BJ (cell line): ENCODE data around the gene RFX1. TPM values are rescaled to one million over a fixed set of nuclear protein-coding genes. Genes with fewer than 3 reads are reported as not detected.

ENCODE experiments used
- CTCF ChIA-PET: fragments of 350-600 bp; formaldehyde crosslinking; extraction: SDS; loops from one replicate; lab custom pipeline; 2021; ENCODE audit warnings: antibody characterized with exemption, inconsistent platforms; lab: Yijun Ruan, JAX
- POLR2A ChIA-PET: fragments of 300-600 bp; sonication (Branson Sonifier 250); formaldehyde crosslinking; extraction: SDS; loops from one replicate; lab custom pipeline; 2021; ENCODE audit warnings: antibody characterized with exemption; lab: Charles Lee
- DNase-seq: peaks from one replicate; pipeline ENCODE4 v3.0.0-alpha.2; 2011; ENCODE audit warnings: low read depth
- H3K27me3 ChIP-seq: 2 replicates; pipeline ENCODE4 v1.6.0; 2011; ENCODE audit warnings: low read length; ENCODE audit not compliant: control insufficient read depth, insufficient read depth
- H3K36me3 ChIP-seq: 2 replicates; pipeline ENCODE4 v1.5.1; 2011; ENCODE audit warnings: low read length; ENCODE audit not compliant: control insufficient read depth, insufficient read depth
- H3K4me3 ChIP-seq: 2 replicates; pipeline ENCODE4 v1.5.1; 2011; ENCODE audit warnings: low read depth, mild to moderate bottlenecking, control low read depth, low read length
- polyA plus RNA-seq: library from polyadenylated mRNA; depleted of rRNA; stranded (reverse); fragments of >200 nt; gene quantifications from 2 replicates; pipeline ENCODE4 v1.2.3, GENCODE V29; 2011
- TF ChIP-seq, protein P1 (sequence below): IDR thresholded peaks from 2 replicates; pipeline ENCODE4 v1.5.1; 2011; ENCODE audit warnings: low read depth, mild to moderate bottlenecking, control low read depth, inconsistent platforms, low read length, moderate library complexity; ENCODE audit not compliant: insufficient read depth

The RFX1 gene
- polyA plus RNA-seq, 1 experiment, result 0.78 TPM

DNA sequence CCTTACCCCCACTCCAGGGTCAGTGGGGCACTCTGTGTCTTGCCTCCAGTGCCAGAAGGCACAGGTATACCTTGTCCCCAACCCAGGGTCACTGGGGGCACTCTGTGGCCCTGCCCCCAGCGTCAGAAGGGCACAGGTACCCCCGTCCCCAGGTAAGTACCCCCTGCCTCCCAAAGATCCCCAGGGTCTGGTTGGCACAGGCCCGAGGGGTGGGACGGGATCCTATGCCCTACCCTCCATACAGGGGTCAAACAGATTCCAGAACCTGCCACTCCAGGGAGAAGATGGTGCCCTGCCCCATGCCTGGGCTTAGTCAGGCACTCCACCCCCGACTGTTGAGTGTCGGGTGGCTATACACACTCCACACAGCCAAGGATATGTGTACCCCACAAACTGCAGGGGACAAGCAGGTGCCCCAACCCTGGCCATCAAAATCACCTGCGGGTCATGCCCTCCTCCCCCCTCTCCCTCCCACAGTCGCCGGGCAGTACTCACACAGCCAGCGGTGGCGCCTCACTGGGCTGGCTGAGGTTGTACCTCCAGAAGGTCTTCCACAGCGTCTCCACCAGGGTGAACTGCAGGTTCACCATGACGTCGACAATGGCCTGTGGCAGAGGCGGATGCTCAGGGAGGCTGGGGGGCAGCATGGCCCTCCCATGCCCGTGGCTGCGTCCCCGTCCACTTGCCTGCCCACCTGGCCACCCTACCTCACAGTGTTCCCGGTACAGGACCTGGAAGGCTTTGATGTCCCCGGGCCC, 40.0 kb downstream of the RFX1 start:
- H3K27me3 ChIP-seq, result no peaks in the 10 kb centered on the region
- H3K36me3 ChIP-seq, result peaks cover 20% of the 10 kb centered on the region
- DNase-seq, result no peak
- ChIA-PET CTCF (no interaction called here), POLR2A (no interaction called here)
- H3K4me3 ChIP-seq, result no peak overlapping the region
- TF ChIP-seq, protein P1, sequence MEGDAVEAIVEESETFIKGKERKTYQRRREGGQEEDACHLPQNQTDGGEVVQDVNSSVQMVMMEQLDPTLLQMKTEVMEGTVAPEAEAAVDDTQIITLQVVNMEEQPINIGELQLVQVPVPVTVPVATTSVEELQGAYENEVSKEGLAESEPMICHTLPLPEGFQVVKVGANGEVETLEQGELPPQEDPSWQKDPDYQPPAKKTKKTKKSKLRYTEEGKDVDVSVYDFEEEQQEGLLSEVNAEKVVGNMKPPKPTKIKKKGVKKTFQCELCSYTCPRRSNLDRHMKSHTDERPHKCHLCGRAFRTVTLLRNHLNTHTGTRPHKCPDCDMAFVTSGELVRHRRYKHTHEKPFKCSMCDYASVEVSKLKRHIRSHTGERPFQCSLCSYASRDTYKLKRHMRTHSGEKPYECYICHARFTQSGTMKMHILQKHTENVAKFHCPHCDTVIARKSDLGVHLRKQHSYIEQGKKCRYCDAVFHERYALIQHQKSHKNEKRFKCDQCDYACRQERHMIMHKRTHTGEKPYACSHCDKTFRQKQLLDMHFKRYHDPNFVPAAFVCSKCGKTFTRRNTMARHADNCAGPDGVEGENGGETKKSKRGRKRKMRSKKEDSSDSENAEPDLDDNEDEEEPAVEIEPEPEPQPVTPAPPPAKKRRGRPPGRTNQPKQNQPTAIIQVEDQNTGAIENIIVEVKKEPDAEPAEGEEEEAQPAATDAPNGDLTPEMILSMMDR, result no peak

DNA sequence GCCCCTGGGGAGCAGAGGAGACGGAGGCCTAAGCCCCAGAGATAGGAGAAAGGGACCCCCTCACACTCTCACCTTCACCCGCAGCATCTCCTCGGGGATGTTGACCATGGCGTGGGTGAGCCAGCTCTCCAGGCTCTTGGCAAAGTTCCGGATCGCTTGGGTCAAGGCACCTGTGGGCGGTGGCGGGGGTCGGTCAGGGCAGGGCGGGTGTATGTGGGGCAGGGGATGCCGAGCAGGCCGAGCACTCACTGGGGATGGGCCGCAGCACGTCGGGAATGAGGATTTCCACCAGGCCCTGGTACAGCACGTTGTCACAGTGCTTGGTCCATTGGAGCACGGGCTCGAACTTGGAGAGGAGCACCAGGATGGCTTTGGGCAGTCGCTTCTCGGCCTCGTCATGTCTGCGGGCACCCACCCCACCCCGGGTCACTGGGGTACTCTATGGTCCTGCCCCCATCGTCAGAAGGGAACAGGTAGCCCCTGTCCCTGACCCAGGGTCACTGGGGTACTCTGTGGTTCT, 40.7 kb downstream of the RFX1 start:
- TF ChIP-seq, protein P1, result no peak
- no peak for DNase-seq
- Histone ChIP-seq H3K4me3 (no peak overlapping the region), H3K27me3 (no peaks in the 10 kb centered on the region), H3K36me3 (peaks cover 22% of the 10 kb centered on the region)
- POLR2A ChIA-PET, result no interaction called here
- CTCF ChIA-PET, result no interaction called here

DNA sequence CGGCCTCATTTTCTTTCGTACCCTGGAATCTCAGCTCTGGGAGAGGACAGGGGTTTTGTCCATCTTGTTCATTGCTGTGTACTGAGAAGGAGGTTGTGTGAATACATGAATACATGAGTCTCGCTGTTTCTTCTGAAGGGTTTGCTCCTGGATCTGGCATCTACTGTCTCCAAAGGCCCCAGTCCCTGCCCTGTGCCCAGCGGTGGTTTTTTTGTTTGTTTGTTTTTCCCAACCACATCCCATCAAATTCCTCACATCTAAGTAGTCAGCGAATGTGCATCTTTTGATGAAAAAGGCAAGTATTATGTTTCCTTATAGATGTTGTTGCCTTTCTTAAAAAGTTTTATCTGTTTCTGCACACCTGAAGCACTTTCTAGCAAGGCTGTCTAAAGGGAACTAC, 41.3 kb downstream of the RFX1 start:
- Histone ChIP-seq H3K36me3 (peaks cover 24% of the 10 kb centered on the region), H3K4me3 (no peak overlapping the region), H3K27me3 (no peaks in the 10 kb centered on the region)
- CTCF ChIA-PET, result no interaction called here
- POLR2A ChIA-PET, result no interaction called here
- DNase-seq, result no peak
- TF ChIP-seq, protein P1, result no peak

DNA sequence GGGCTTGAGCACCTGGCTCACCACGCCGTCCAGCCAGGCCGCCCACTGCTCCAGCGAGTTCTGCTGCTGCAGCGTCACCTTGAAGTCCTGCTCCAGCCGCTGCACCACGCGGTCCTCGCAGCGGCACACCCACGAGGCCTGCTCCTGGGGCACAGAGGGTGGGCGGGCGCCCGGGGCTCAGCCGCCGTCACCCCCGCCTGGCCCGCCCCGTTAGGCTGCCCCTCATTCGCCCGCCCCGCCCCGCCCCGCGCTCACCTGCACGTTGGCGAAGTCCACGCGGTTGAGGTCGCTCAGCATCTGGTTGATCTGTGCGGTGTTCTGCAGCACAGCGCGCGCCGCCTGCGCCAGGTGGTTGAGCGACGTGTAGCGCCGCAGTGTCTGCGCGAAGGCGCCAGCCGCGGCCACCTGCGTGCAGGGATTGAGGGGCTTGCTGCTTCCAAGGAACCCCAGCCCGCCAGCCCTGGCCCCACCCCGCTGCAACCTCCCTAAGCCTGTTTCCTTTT, 42.5 kb downstream of the RFX1 start:
- H3K4me3 ChIP-seq, result no peak overlapping the region
- ChIA-PET POLR2A (no interaction called here), CTCF (interaction anchor here (1.3 kb wide), 1 partner anchor 110 kb away, joined by 3 read pairs; no protein-coding TSS in a partner anchor)
- TF ChIP-seq, protein P1, result no peak
- DNase-seq, result no peak
- peaks cover 22% of the 10 kb centered on the region for H3K36me3 ChIP-seq
- no peaks in the 10 kb centered on the region for H3K27me3 ChIP-seq
